H7 (cell line): ENCODE results near the gene EEF1AKMT4. TPM values are rescaled to one million over a fixed set of nuclear protein-coding genes. Genes with fewer than 3 reads are reported as not detected.

Source experiments
- DNase-seq: peaks from one replicate; pipeline ENCODE4 v3.0.0; 2012
- H3K27me3 ChIP-seq: 2 replicates; pipeline ENCODE4 v1.6.0; 2011; ENCODE audit warnings: mild to moderate bottlenecking, low read length; ENCODE audit not compliant: control insufficient read depth, insufficient read depth
- H3K36me3 ChIP-seq: replicated peaks from 2 replicates; pipeline ENCODE4 v1.5.1; 2011; ENCODE audit warnings: low read length; ENCODE audit not compliant: control insufficient read depth, insufficient read depth
- H3K4me3 ChIP-seq: 2 replicates; pipeline ENCODE4 v1.5.1; 2011; ENCODE audit warnings: low read depth, mild to moderate bottlenecking, control low read depth, low read length, moderate library complexity; ENCODE audit not compliant: insufficient read depth
- total RNA-seq: library from RNA; depleted of rRNA; stranded (reverse); fragments of >200 nt; shearing (Covaris generic); gene quantifications from 2 replicates; pipeline ENCODE4 v1.2.3, GENCODE V29; 2014

Gene EEF1AKMT4
- total RNA-seq, 1 experiment from 2014 or later, result 10.1 TPM

GRCh38 chr3:184290331-184290730 is 40.9 kb downstream of the EEF1AKMT4 start:
- no peaks in the 10 kb centered on the region for H3K36me3 ChIP-seq
- no peak overlapping the region for H3K4me3 ChIP-seq
- H3K27me3 ChIP-seq, result peaks cover 2% of the 10 kb centered on the region; the same call in 1 of the 2 replicates
- DNase-seq, result peak; percentile 71

- H3K4me3 ChIP-seq, result no peak overlapping the region
Observed at GRCh38 chr3:184291044-184291737, 41.7 kb downstream of the EEF1AKMT4 start.

GRCh38 chr3:184291738-184292445 is 42.4 kb downstream of the EEF1AKMT4 start:
- no peak for DNase-seq
- peaks cover 2% of the 10 kb centered on the region; the same call in 1 of the 2 replicates for H3K27me3 ChIP-seq
- no peaks in the 10 kb centered on the region for H3K36me3 ChIP-seq
- no peak overlapping the region for H3K4me3 ChIP-seq

More at GRCh38 chr3:184291044-184291737, 41.7 kb downstream of the EEF1AKMT4 start:
- no peak for DNase-seq
- no peaks in the 10 kb centered on the region for H3K36me3 ChIP-seq
- peaks cover 2% of the 10 kb centered on the region; the same call in 1 of the 2 replicates for H3K27me3 ChIP-seq

GRCh38 chr3:184295771-184296170 is 46.3 kb downstream of the EEF1AKMT4 start:
- no peak for DNase-seq
- Histone ChIP-seq H3K4me3 (no peak overlapping the region), H3K36me3 (peaks cover 5% of the 10 kb centered on the region), H3K27me3 (no peaks in the 10 kb centered on the region; the same call in 1 of the 2 replicates)

- Histone ChIP-seq H3K4me3 (no peak overlapping the region), H3K36me3 (peaks cover 11% of the 10 kb centered on the region), H3K27me3 (no peaks in the 10 kb centered on the region; the same call in 1 of the 2 replicates)
- no peak for DNase-seq
Observed at GRCh38 chr3:184296616-184297015, 47.1 kb downstream of the EEF1AKMT4 start.

- H3K36me3 ChIP-seq, result peaks cover 33% of the 10 kb centered on the region
- DNase-seq, result peak; percentile 100
Observed at GRCh38 chr3:184298759-184299487, 49.5 kb downstream of the EEF1AKMT4 start, which contains the start of gene PSMD2. PSMD2 (plus strand) TSS chr3:184299241; CDS start chr3:184299267, 26 bp downstream.

GRCh38 chr3:184299488-184300377 is 50.3 kb downstream of the EEF1AKMT4 start:
- H3K27me3 ChIP-seq, result no peaks in the 10 kb centered on the region; the same call in 1 of the 2 replicates
- H3K4me3 ChIP-seq, result peak overlapping the region; percentile 92
- peak; percentile 41 for DNase-seq
- peaks cover 39% of the 10 kb centered on the region for H3K36me3 ChIP-seq

More at GRCh38 chr3:184298759-184299487, 49.5 kb downstream of the EEF1AKMT4 start, which contains the start of gene PSMD2:
- H3K27me3 ChIP-seq, result no peaks in the 10 kb centered on the region; the same call in 1 of the 2 replicates
- H3K4me3 ChIP-seq, result peak within 1 kb of the TSS; percentile 92

GRCh38 chr3:184300378-184300720 is 50.9 kb downstream of the EEF1AKMT4 start:
- DNase-seq, result no peak
- Histone ChIP-seq H3K36me3 (peaks cover 39% of the 10 kb centered on the region), H3K27me3 (no peaks in the 10 kb centered on the region; the same call in 1 of the 2 replicates), H3K4me3 (no peak overlapping the region; the same call in 1 of the 2 replicates)

- Histone ChIP-seq H3K36me3 (peaks cover 62% of the 10 kb centered on the region), H3K27me3 (no peaks in the 10 kb centered on the region), H3K4me3 (no peak overlapping the region)
- no peak for DNase-seq
Observed at GRCh38 chr3:184305577-184305976, 56.1 kb downstream of the EEF1AKMT4 start.

GRCh38 chr3:184306341-184306972 is 57.0 kb downstream of the EEF1AKMT4 start:
- H3K4me3 ChIP-seq, result no peak overlapping the region
- DNase-seq, result no peak
- H3K27me3 ChIP-seq, result no peaks in the 10 kb centered on the region
- H3K36me3 ChIP-seq, result peaks cover 56% of the 10 kb centered on the region

GRCh38 chr3:184307915-184308314 is 58.4 kb downstream of the EEF1AKMT4 start:
- no peak for DNase-seq
- Histone ChIP-seq H3K4me3 (no peak overlapping the region), H3K27me3 (no peaks in the 10 kb centered on the region), H3K36me3 (peaks cover 41% of the 10 kb centered on the region)
